Activated T-cell treated with anti-CD3 and anti-CD28 coated beads, Interleukin-2, amount 50 U/mL, for 48 hours (primary cell): ENCODE measurements around the gene ATP8A1.

Experiments
- DNase-seq, 2 experiments: peaks; one replicate each; pipeline ENCODE4 v3.0.0-alpha.2; 2020

ATP8A1 gene

DNA sequence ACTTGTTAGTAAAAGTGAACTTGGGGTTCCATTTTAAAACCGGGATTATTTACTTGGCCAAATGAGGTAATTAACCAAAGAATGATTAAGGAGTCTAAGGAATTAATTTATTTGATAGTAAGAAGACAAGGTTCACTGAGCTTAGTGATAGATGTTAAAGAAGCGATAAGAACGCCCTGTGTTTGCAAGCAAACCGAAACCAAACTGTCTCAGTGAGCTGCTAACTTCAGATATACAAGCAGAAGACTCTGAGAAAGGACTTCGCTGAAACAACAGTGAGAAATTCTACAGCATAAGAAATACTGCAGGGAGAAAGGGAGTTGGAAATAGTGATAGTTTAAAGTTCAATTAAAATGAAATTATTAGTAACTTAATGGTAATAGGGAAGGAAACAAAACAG lies 297.2 kb downstream of the ATP8A1 start:
- no peak for DNase-seq
